ENCODE measurements around the gene TRPT1.

Gene TRPT1

GRCh38 chr11:64208086-64208795 lies 17.7 kb downstream of the TRPT1 start:
- Histone ChIP-seq H3K27me3 (ENCODE audit: insufficient read depth, low read length) (no peaks in the 10 kb centered on the region), H3K36me3 (ENCODE audit: insufficient read depth, low read depth, low read length) (peaks cover 48% of the 10 kb centered on the region), H3K27ac (ENCODE audit: low read length) (no peak overlapping the region), H3K9me3 (ENCODE audit: insufficient read depth, low read depth, low read length) (no peaks in the 10 kb centered on the region), H3K4me3 (ENCODE audit: low read length) (no peak overlapping the region), H3K9ac (ENCODE audit: low read depth, low read length) (no peak overlapping the region), H3K4me1 (ENCODE audit: insufficient read depth, low read length) (no peaks in the 10 kb centered on the region)

- Histone ChIP-seq H3K4me3 (ENCODE audit: low read length) (no peak overlapping the region), H3K9ac (ENCODE audit: low read depth, low read length) (no peak overlapping the region), H3K36me3 (ENCODE audit: insufficient read depth, low read depth, low read length) (peaks cover 55% of the 10 kb centered on the region), H3K27ac (ENCODE audit: low read length) (no peak overlapping the region), H3K4me1 (ENCODE audit: insufficient read depth, low read length) (no peaks in the 10 kb centered on the region), H3K27me3 (ENCODE audit: insufficient read depth, low read length) (no peaks in the 10 kb centered on the region), H3K9me3 (ENCODE audit: insufficient read depth, low read depth, low read length) (no peaks in the 10 kb centered on the region)
Measured at GRCh38 chr11:64207256-64208085, 18.5 kb downstream of the TRPT1 start.

GRCh38 chr11:64206457-64207255 lies 19.3 kb downstream of the TRPT1 start, which contains the start of gene FERMT3:
TSS of gene FERMT3 (plus strand) at chr11:64206721. CDS start at chr11:64207365, 644 bp downstream.
- Histone ChIP-seq H3K36me3 (ENCODE audit: insufficient read depth, low read depth, low read length) (peaks cover 56% of the 10 kb centered on the region), H3K27me3 (ENCODE audit: insufficient read depth, low read length) (no peaks in the 10 kb centered on the region), H3K9me3 (ENCODE audit: insufficient read depth, low read depth, low read length) (no peaks in the 10 kb centered on the region), H3K4me1 (ENCODE audit: insufficient read depth, low read length) (no peaks in the 10 kb centered on the region), H3K9ac (ENCODE audit: low read depth, low read length) (no peak within 1 kb of the TSS; the same call in 1 of the 2 replicates), H3K4me3 (ENCODE audit: low read length) (no peak within 1 kb of the TSS), H3K27ac (ENCODE audit: low read length) (no peak within 1 kb of the TSS)

GRCh38 chr11:64204464-64204989 lies 21.5 kb downstream of the TRPT1 start:
- Histone ChIP-seq H3K36me3 (ENCODE audit: insufficient read depth, low read depth, low read length) (peaks cover 77% of the 10 kb centered on the region), H3K9ac (ENCODE audit: low read depth, low read length) (no peak overlapping the region), H3K4me1 (ENCODE audit: insufficient read depth, low read length) (no peaks in the 10 kb centered on the region), H3K27me3 (ENCODE audit: insufficient read depth, low read length) (no peaks in the 10 kb centered on the region), H3K27ac (ENCODE audit: low read length) (no peak overlapping the region), H3K4me3 (ENCODE audit: low read length) (no peak overlapping the region), H3K9me3 (ENCODE audit: insufficient read depth, low read depth, low read length) (no peaks in the 10 kb centered on the region)

GRCh38 chr11:64204080-64204440 lies 21.9 kb downstream of the TRPT1 start:
- Histone ChIP-seq H3K27ac (ENCODE audit: low read length) (no peak overlapping the region), H3K9me3 (ENCODE audit: insufficient read depth, low read depth, low read length) (no peaks in the 10 kb centered on the region), H3K27me3 (ENCODE audit: insufficient read depth, low read length) (no peaks in the 10 kb centered on the region), H3K4me1 (ENCODE audit: insufficient read depth, low read length) (no peaks in the 10 kb centered on the region), H3K9ac (ENCODE audit: low read depth, low read length) (no peak overlapping the region), H3K4me3 (ENCODE audit: low read length) (no peak overlapping the region), H3K36me3 (ENCODE audit: insufficient read depth, low read depth, low read length) (peaks cover 77% of the 10 kb centered on the region)

DNA sequence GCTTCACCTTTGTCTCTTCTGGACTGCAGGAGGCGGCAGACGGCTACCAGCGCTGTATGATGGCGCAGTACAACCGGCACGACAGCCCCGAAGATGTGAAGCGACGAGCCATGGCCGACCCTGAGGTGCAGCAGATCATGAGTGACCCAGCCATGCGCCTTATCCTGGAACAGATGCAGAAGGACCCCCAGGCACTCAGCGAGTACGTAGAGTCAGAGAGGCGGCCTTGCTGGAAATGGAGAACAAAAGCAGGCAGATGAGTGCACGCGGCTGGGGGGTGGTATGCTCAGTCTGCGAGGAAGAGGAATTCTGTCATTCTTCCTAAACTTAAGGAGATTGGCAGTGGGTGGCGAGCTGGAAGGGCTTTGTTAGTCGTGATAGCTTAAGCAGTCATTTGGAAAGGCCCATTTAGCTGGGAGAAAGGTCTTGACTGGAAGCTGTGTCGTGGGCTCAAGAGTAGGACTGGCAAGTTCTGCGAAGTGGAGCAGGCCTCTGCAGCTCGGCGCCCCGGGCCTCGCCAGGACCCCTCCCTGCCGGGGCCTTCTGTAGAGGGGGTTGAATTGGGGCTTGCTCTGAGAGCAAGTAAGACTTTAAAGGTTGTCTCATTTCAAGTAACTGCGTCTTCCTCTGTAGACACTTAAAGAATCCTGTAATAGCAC lies 22.4 kb downstream of the TRPT1 start:
- Histone ChIP-seq H3K4me3 (ENCODE audit: low read length) (no peak overlapping the region), H3K36me3 (ENCODE audit: insufficient read depth, low read depth, low read length) (peaks cover 82% of the 10 kb centered on the region), H3K9me3 (ENCODE audit: insufficient read depth, low read depth, low read length) (no peaks in the 10 kb centered on the region), H3K4me1 (ENCODE audit: insufficient read depth, low read length) (no peaks in the 10 kb centered on the region), H3K9ac (ENCODE audit: low read depth, low read length) (no peak overlapping the region), H3K27ac (ENCODE audit: low read length) (no peak overlapping the region), H3K27me3 (ENCODE audit: insufficient read depth, low read length) (no peaks in the 10 kb centered on the region)

- Histone ChIP-seq H3K4me3 (ENCODE audit: low read length) (no peak overlapping the region), H3K36me3 (ENCODE audit: insufficient read depth, low read depth, low read length) (peaks cover 87% of the 10 kb centered on the region), H3K4me1 (ENCODE audit: insufficient read depth, low read length) (no peaks in the 10 kb centered on the region)
Measured at GRCh38 chr11:64202992-64203391, 23.0 kb downstream of the TRPT1 start.

GRCh38 chr11:64201543-64201942 lies 24.4 kb downstream of the TRPT1 start:
- H3K4me3 ChIP-seq (ENCODE audit: low read length) = no peak overlapping the region
- no peak overlapping the region for H3K9ac ChIP-seq (ENCODE audit: low read depth, low read length)
- H3K36me3 ChIP-seq (ENCODE audit: insufficient read depth, low read depth, low read length) = peaks cover 94% of the 10 kb centered on the region
- no peaks in the 10 kb centered on the region; the same call in 1 of the 2 replicates for H3K9me3 ChIP-seq (ENCODE audit: insufficient read depth, low read depth, low read length)
- no peaks in the 10 kb centered on the region for H3K27me3 ChIP-seq (ENCODE audit: insufficient read depth, low read length)
- no peak overlapping the region for H3K27ac ChIP-seq (ENCODE audit: low read length)
- H3K4me1 ChIP-seq (ENCODE audit: insufficient read depth, low read length) = no peaks in the 10 kb centered on the region

More at GRCh38 chr11:64202992-64203391, 23.0 kb downstream of the TRPT1 start:
- H3K9me3 ChIP-seq (ENCODE audit: insufficient read depth, low read depth, low read length) = no peaks in the 10 kb centered on the region
- H3K27ac ChIP-seq (ENCODE audit: low read length) = no peak overlapping the region
- H3K27me3 ChIP-seq (ENCODE audit: insufficient read depth, low read length) = no peaks in the 10 kb centered on the region
- no peak overlapping the region for H3K9ac ChIP-seq (ENCODE audit: low read depth, low read length)

GRCh38 chr11:64198511-64198910 lies 27.5 kb downstream of the TRPT1 start:
- no peak overlapping the region for H3K9ac ChIP-seq (ENCODE audit: low read depth, low read length)
- H3K9me3 ChIP-seq (ENCODE audit: insufficient read depth, low read depth, low read length) = no peaks in the 10 kb centered on the region; the same call in 1 of the 2 replicates
- peaks cover 95% of the 10 kb centered on the region for H3K36me3 ChIP-seq (ENCODE audit: insufficient read depth, low read depth, low read length)
- no peaks in the 10 kb centered on the region for H3K4me1 ChIP-seq (ENCODE audit: insufficient read depth, low read length)
- H3K4me3 ChIP-seq (ENCODE audit: low read length) = no peak overlapping the region
- no peaks in the 10 kb centered on the region for H3K27me3 ChIP-seq (ENCODE audit: insufficient read depth, low read length)
- H3K27ac ChIP-seq (ENCODE audit: low read length) = no peak overlapping the region

DNA sequence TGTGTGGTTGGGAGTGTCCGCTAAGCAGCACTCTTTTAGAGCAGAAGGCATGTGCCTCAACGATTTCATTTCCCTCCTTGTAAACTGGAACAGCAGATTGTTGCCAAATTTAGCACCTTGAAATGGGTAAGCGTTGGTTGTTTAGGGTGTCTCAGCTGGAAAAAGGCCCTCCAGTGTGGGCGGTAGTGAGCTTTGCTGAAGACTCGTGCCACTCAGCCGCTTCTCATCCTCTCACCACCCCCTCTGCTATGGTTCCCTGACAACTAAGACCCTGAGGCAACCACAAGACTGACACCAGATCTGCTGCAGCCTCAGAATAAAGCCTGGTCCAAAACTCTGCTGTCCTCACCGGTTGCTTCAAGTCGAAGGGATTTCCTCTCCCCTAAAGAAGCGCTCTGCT lies 29.4 kb downstream of the TRPT1 start:
- Histone ChIP-seq H3K4me3 (ENCODE audit: low read length) (no peak overlapping the region), H3K27me3 (ENCODE audit: insufficient read depth, low read length) (no peaks in the 10 kb centered on the region), H3K4me1 (ENCODE audit: insufficient read depth, low read length) (no peaks in the 10 kb centered on the region), H3K36me3 (ENCODE audit: insufficient read depth, low read depth, low read length) (peaks cover 91% of the 10 kb centered on the region), H3K27ac (ENCODE audit: low read length) (no peak overlapping the region), H3K9ac (ENCODE audit: low read depth, low read length) (no peak overlapping the region), H3K9me3 (ENCODE audit: insufficient read depth, low read depth, low read length) (no peaks in the 10 kb centered on the region; the same call in 1 of the 2 replicates)

GRCh38 chr11:64192434-64192833 lies 33.6 kb downstream of the TRPT1 start:
- Histone ChIP-seq H3K9me3 (ENCODE audit: insufficient read depth, low read depth, low read length) (no peaks in the 10 kb centered on the region; the same call in 1 of the 2 replicates), H3K27me3 (ENCODE audit: insufficient read depth, low read length) (no peaks in the 10 kb centered on the region), H3K9ac (ENCODE audit: low read depth, low read length) (no peak overlapping the region), H3K36me3 (ENCODE audit: insufficient read depth, low read depth, low read length) (peaks cover 75% of the 10 kb centered on the region), H3K4me1 (ENCODE audit: insufficient read depth, low read length) (no peaks in the 10 kb centered on the region), H3K27ac (ENCODE audit: low read length) (no peak overlapping the region), H3K4me3 (ENCODE audit: low read length) (no peak overlapping the region)

Measured in iPS-20b (cell line).